HG02642 (cell line): ENCODE measurements around the gene RWDD2A.
"Not testable (repeated sequence)": the region's sequence is repeated elsewhere in the genome, so short reads cannot be mapped to it uniquely, and the experiment has no call there.

ENCODE experiments used
- ATAC-seq: cut with Tn5 transposase; IDR thresholded peaks from one replicate; pipeline ENCODE4 v1.9.1; 2021; ENCODE audit warnings: mild to moderate bottlenecking; ENCODE audit not compliant: unreplicated experiment, poor library complexity

Gene RWDD2A

GRCh38 chr6:83192871-83193746 lies at the start of gene RWDD2A, which contains the start of gene PGM3:
Gene RWDD2A (plus strand): TSS chr6:83193357. CDS start chr6:83194452, 1,095 bp downstream.
Gene PGM3 (minus strand): TSS chr6:83193265. CDS start chr6:83191012, 2,253 bp downstream.
- peak; percentile 98 for ATAC-seq

GRCh38 chr6:83151114-83151513 lies 42.0 kb upstream of the RWDD2A start:
- ATAC-seq: no peak

GRCh38 chr6:83152913-83153312 lies 40.2 kb upstream of the RWDD2A start:
- no peak for ATAC-seq

- no peak for ATAC-seq
These were observed 39.2 kb upstream of the RWDD2A start for GRCh38 chr6:83153883-83154521.

GRCh38 chr6:83155794-83156193 lies 37.4 kb upstream of the RWDD2A start:
- ATAC-seq: no peak

GRCh38 chr6:83160167-83160566 lies 33.0 kb upstream of the RWDD2A start:
- ATAC-seq: no peak

- ATAC-seq: no peak
These were observed 25.4 kb upstream of the RWDD2A start for GRCh38 chr6:83167726-83168278.

GRCh38 chr6:83168556-83168955 lies 24.6 kb upstream of the RWDD2A start:
- ATAC-seq: no peak

GRCh38 chr6:83169106-83169505 lies 24.1 kb upstream of the RWDD2A start:
- no peak for ATAC-seq

GRCh38 chr6:83169511-83169910 lies 23.6 kb upstream of the RWDD2A start:
- no peak for ATAC-seq

GRCh38 chr6:83176246-83176645 lies 16.9 kb upstream of the RWDD2A start:
- ATAC-seq: no peak

GRCh38 chr6:83180426-83180950 lies 12.7 kb upstream of the RWDD2A start:
- no peak for ATAC-seq

GRCh38 chr6:83182114-83182513 lies 11.0 kb upstream of the RWDD2A start:
- no peak for ATAC-seq

GRCh38 chr6:83183082-83183828 lies 9.9 kb upstream of the RWDD2A start:
- ATAC-seq: no peak

- ATAC-seq: no peak
These were observed 8.1 kb upstream of the RWDD2A start for GRCh38 chr6:83185096-83185495.

- ATAC-seq: no peak
These were observed 4.7 kb upstream of the RWDD2A start for GRCh38 chr6:83188501-83188900.

GRCh38 chr6:83190626-83191025 lies 2.5 kb upstream of the RWDD2A start:
- no peak for ATAC-seq

- not testable (repeated sequence) for ATAC-seq
These were observed 1.2 kb upstream of the RWDD2A start for GRCh38 chr6:83191974-83192373.

- ATAC-seq: no peak
These were observed 701 bp upstream of the RWDD2A start for GRCh38 chr6:83192456-83192855.
